HepG2 (cell line): Measurements from ENCODE around the gene SRGAP3. TPM values are rescaled to one million over a fixed set of nuclear protein-coding genes. Genes with fewer than 3 reads are reported as not detected.
A peak's percentile ranks its signal among the peaks of the same experiment; 100 is the strongest.

Experiments used
- ATAC-seq: fragments of 200-7000 bp; cut with Tn5 transposase; 3 replicates; pipeline ENCODE4 v1.9.1; 2020; ENCODE audit warnings: mild to moderate bottlenecking, moderate library complexity
- BruUV-seq: library from RNA; stranded (reverse); fragments of 400-500 nt; replicated peaks from 2 replicates; lab custom pipeline; 2021; lab: Mats Ljungman, UMichigan
- CTCF ChIA-PET: fragments of 300-600 bp; formaldehyde crosslinking; extraction: SDS; loops from one replicate; lab custom pipeline; 2021; ENCODE audit warnings: low total read pairs, inconsistent platforms, low intra/inter-chr PET ratio; lab: Yijun Ruan, JAX
- POLR2A ChIA-PET: fragments of 350-600 bp; sonication (Branson Sonifier 250); formaldehyde crosslinking; loops from one replicate; lab custom pipeline; 2020; ENCODE audit warnings: antibody characterized with exemption, inconsistent platforms; lab: Yijun Ruan, JAX
- DNase-seq: peaks from one replicate; pipeline ENCODE4 v3.0.0-alpha.2; 2015; ENCODE audit warnings: low spot score
- FAIRE-seq: peaks from 3 replicates; lab custom pipeline; 2011; peaks lifted over from hg19 to GRCh38; lab: Jason Lieb, UNC
- H2AFZ ChIP-seq: one replicate; pipeline ENCODE4 v1.6.1; 2011; ENCODE audit warnings: low read length, inconsistent platforms
- H3K27ac ChIP-seq: fragments of 300-600 bp; 3 replicates; pipeline ENCODE4 v1.8.0; 2011; ENCODE audit warnings: mixed run types, mild to moderate bottlenecking, mixed read lengths, low read length, inconsistent platforms; ENCODE audit not compliant: insufficient read depth; ENCODE audit errors: extremely low read length
- H3K27me3 ChIP-seq, 2 experiments: fragments of 200-600 bp in 1 of 2; 2 replicates in 1 of 2; 3 replicates in 1 of 2; pipeline versions ENCODE4 v1.6.0 to v1.8.0; 2011; ENCODE audit warnings: low read length in 2 of 2, mild to moderate bottlenecking in 2 of 2, moderate library complexity in 2 of 2, inconsistent platforms in 1 of 2; ENCODE audit not compliant: insufficient read depth in 2 of 2, control insufficient read depth in 1 of 2
- H3K36me3 ChIP-seq, 2 experiments: fragments of 200-600 bp in 1 of 2; replicated peaks in 1 of 2; 2 replicates in 1 of 2; 3 replicates in 1 of 2; pipeline versions ENCODE4 v1.5.1 to v1.8.0; 2011; ENCODE audit warnings: low read length in 2 of 2, inconsistent platforms in 1 of 2; ENCODE audit not compliant: insufficient read depth in 2 of 2, control insufficient read depth in 1 of 2
- H3K4me1 ChIP-seq: 2 replicates; pipeline ENCODE4 v1.5.1; 2012; ENCODE audit warnings: low read length, inconsistent platforms; ENCODE audit not compliant: insufficient read depth
- H3K4me2 ChIP-seq: 2 replicates; pipeline ENCODE4 v1.6.0; 2011; ENCODE audit warnings: low read depth, low read length, inconsistent platforms
- H3K4me3 ChIP-seq, 3 experiments: fragments of 200-600 bp in 1 of 3; sonication (generic), shearing (Covaris generic) in 1 of 3; replicated peaks in 1 of 3; 2 replicates each; pipeline ENCODE4 v1.5.1; 2011 to 2016; ENCODE audit warnings: low read length in 3 of 3, inconsistent platforms in 2 of 3, low read depth in 2 of 3, mild to moderate bottlenecking in 2 of 3, control low read depth in 1 of 3, mixed read lengths in 1 of 3; ENCODE audit not compliant: insufficient read depth in 1 of 3
- H3K79me2 ChIP-seq: one replicate; pipeline ENCODE4 v1.6.1; 2011; ENCODE audit warnings: low read length, inconsistent platforms; ENCODE audit not compliant: insufficient read depth
- H3K9ac ChIP-seq: 2 replicates; pipeline ENCODE4 v1.6.0; 2011; ENCODE audit warnings: mild to moderate bottlenecking, low read depth, low read length, inconsistent platforms; ENCODE audit not compliant: insufficient read depth
- H3K9me3 ChIP-seq: 2 replicates; pipeline ENCODE4 v1.5.1; 2012; ENCODE audit warnings: mild to moderate bottlenecking, low read length
- H4K20me1 ChIP-seq: 2 replicates; pipeline ENCODE4 v1.6.0; 2011; ENCODE audit warnings: inconsistent platforms, mild to moderate bottlenecking, low read length, moderate library complexity; ENCODE audit not compliant: insufficient read depth
- CREB1 ChIP-seq, 2 experiments: fragments of 450-650 bp in 1 of 2; IDR thresholded peaks; 2 replicates each; pipeline ENCODE4 v1.6.1; 2016 to 2017; ENCODE audit warnings: control low read depth in 1 of 2, mild to moderate bottlenecking in 1 of 2, missing compliant biosample characterization in 1 of 2, missing genetic modification characterization in 1 of 2
- MXD1 ChIP-seq: sonication (generic); formaldehyde crosslinking; IDR thresholded peaks from 2 replicates; pipeline ENCODE4 v1.4.0; 2020; ENCODE audit warnings: mild to moderate bottlenecking, missing genetic modification reagents
- U2AF1 ChIP-seq: fragments of 200-400 bp; formaldehyde crosslinking; optimal IDR thresholded peaks from 2 replicates; pipeline ENCODE3; 2017; ENCODE audit warnings: mild to moderate bottlenecking, low read depth, low read length
- ZNF770 ChIP-seq: sonication (generic); formaldehyde crosslinking; IDR thresholded peaks from 2 replicates; pipeline ENCODE4 v1.5.0; 2020; ENCODE audit warnings: mild to moderate bottlenecking, missing genetic modification reagents
- WGBS: methylation state at CpG from one replicate; pipeline ENCODE4 v1.1.6; 2017; ENCODE audit warnings: low lambda C conversion rate; 5-methylcytosine and 5-hydroxymethylcytosine counted together
- in situ Hi-C: cut with HindIII; loops from 2 replicates; pipeline ENCODE4 v1.10.0; 2017; ENCODE audit warnings: low pct_unique_long_range_greater_than_20kb; ENCODE audit not compliant: extremely low pct_ligation_motif_present
- intact Hi-C: fragments of 100-400 bp; cut with micrococcal nuclease; formaldehyde crosslinking; loops from one replicate; pipeline ENCODE4 v1.10.0; 2022; ENCODE audit not compliant: unreplicated experiment
- polyA plus RNA-seq, 8 experiments: library from polyadenylated mRNA; depleted of rRNA in 3 of 8; stranded (reverse) in 7 of 8; unstranded in 1 of 8; fragments of >200 nt; fragmentation: Illumina TruSeq in 4 of 8; extraction: Trizol in 4 of 8; gene quantifications; 2 replicates each; pipeline versions ENCODE4 v1.2.1 to v1.2.3, GENCODE V29; 2011 to 2016; ENCODE audit warnings: low read depth in 4 of 8, missing spikeins in 1 of 8, mixed read lengths in 1 of 8; ENCODE audit not compliant: insufficient read depth in 1 of 8
- total RNA-seq, 5 experiments: library from RNA; depleted of rRNA; stranded (reverse); fragments of >200 nt; fragmentation: Illumina TruSeq; extraction: Trizol; gene quantifications; 2 replicates each; pipeline ENCODE4 v1.2.3, GENCODE V29; 2016; ENCODE audit warnings: low read depth in 1 of 5

Gene SRGAP3
- total and polyA plus RNA-seq, 2 of the 13 experiments (the other 11 are each of a cell fraction or from before 2014, with no cell fraction given): 1.2 to 1.4 TPM

- intact Hi-C loops: no loop called here
- in situ Hi-C loops: no loop called here
- Histone ChIP-seq H2AFZ (no peak overlapping the region), H4K20me1 (no peaks in the 10 kb centered on the region), H3K9me3 (no peaks in the 10 kb centered on the region), H3K27ac (no peak overlapping the region), H3K9ac (no peak overlapping the region), H3K79me2 (no peaks in the 10 kb centered on the region), H3K27me3 (peaks cover 4% of the 10 kb centered on the region in 2 experiments; a peak in 2 of 5 replicates), H3K4me2 (no peak overlapping the region), H3K4me3 (no peak overlapping the region), H3K4me1 (peaks cover 5% of the 10 kb centered on the region), H3K36me3 (no peaks in the 10 kb centered on the region)
- ATAC-seq (no peak), FAIRE-seq (no peak), DNase-seq (no peak)
- TF ChIP-seq U2AF1: no peak
- TF ChIP-seq CREB1 (IDR thresholded peaks at IDR 0.05): peak; percentile 83
- no peak for TF ChIP-seq CREB1 (CRISPR knock-in tag; IDR thresholded peaks at IDR 0.05)
- WGBS: 70% methylated on average over 7 of the region's 7 CpGs
- CTCF ChIA-PET: no interaction called here
- POLR2A ChIA-PET: no interaction called here
- no TSS peak for BruUV-seq
Observed at GRCh38 chr3:9045371-9045770, 204.1 kb downstream of the SRGAP3 start.

GRCh38 chr3:9043063-9043462 lies 206.4 kb downstream of the SRGAP3 start:
- Histone ChIP-seq H3K27me3 (peaks cover 3 to 4% of the 10 kb centered on the region in 2 experiments; a peak in 2 of 5 replicates), H3K4me3 (no peak overlapping the region), H3K9me3 (no peaks in the 10 kb centered on the region), H3K36me3 (no peaks in the 10 kb centered on the region), H3K9ac (no peak overlapping the region), H3K4me2 (no peak overlapping the region), H4K20me1 (no peaks in the 10 kb centered on the region)
- WGBS: 16% methylated on average over 6 of the region's 6 CpGs
- no TSS peak for BruUV-seq
- no peak for FAIRE-seq
- CTCF ChIA-PET: no interaction called here
- POLR2A ChIA-PET: no interaction called here
- intact Hi-C loops: no loop called here
- no peak for TF ChIP-seq MXD1 (CRISPR knock-in tag)
- peak; percentile 68 for TF ChIP-seq ZNF770
- TF ChIP-seq, all 625 proteins: peak for 1
- in situ Hi-C loops: no loop called here
- DNase-seq (no peak), ATAC-seq (no peak)
- H3K4me1 ChIP-seq: peaks cover 2% of the 10 kb centered on the region
- H2AFZ ChIP-seq: no peak overlapping the region
- H3K79me2 ChIP-seq: no peaks in the 10 kb centered on the region
- no peak overlapping the region for H3K27ac ChIP-seq
